ENCODE data around the gene PCNA. TPM values are rescaled to one million over a fixed set of nuclear protein-coding genes. Genes with fewer than 3 reads are reported as not detected.

The PCNA gene
- polyA plus RNA-seq, 3 donors from 2014 or later, result 63.3 to 86.5 (median 76.4) TPM

DNA sequence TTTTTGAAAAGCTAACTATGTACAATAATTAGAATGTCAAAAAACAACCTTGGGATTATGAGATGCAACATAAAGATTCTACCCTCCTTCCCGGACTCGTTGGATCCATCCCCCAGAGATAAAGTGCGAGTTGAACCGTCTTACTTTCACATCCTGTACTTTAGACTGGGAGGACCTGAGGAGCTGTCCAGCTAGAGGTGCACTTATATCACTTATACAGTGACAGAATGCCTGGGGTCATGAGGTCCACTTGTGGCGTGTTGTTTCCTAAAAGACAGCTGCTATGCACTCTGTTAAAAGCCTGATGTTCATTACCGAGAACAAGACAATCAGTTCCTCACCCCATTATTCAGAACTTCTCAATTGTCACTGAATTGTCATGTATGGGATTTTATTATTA is 9.1 kb upstream of the PCNA start:
- peaks cover 36 to 39% of the 10 kb centered on the region in 2 donors for H3K4me1 Mint-ChIP-seq
- peak overlapping the region; percentile 18 to 94 (median 90) for H3K4me3 Mint-ChIP-seq
- H3K36me3 Mint-ChIP-seq, result no peaks in the 10 kb centered on the region
- peak overlapping the region; percentile 17 to 95 (median 91) for H3K27ac Mint-ChIP-seq
- no peak for DNase-seq
- H3K9me3 Mint-ChIP-seq, result no peaks in the 10 kb centered on the region
- peaks cover 1 to 6% (median 5%) of the 10 kb centered on the region in 3 donors for H3K27me3 Mint-ChIP-seq (ENCODE audit: low read depth in 3 of 3)

DNA sequence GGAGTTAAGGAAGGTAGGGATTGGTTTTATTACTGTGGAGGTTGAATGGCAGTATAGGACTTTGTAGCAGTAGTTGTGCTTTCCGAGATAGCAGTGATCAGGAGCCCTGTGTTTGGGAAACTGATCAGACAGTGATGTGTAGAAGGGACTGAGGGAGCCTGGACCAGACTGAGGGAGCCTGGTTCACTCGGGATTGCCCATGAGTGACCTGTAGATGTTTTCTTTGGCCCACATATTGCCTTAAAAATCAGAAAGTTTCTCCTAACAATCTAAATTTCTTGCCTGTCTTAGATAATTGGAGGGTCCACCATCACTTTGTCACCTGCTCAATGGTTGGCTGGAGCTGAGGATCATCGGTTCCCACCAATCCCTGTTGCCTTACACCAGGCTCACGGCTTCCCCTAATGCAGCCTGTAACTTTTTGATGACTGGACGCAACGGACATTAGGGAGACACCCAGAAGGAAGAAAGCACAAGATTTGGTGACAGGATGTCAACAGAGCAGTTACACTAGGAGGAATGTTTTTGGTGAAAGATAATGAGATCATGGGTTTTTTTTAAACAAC is 8.2 kb upstream of the PCNA start:
- peaks cover 1 to 6% (median 5%) of the 10 kb centered on the region in 3 donors for H3K27me3 Mint-ChIP-seq (ENCODE audit: low read depth in 3 of 3)
- peak overlapping the region; percentile 90 to 97 (median 94) for H3K27ac Mint-ChIP-seq
- peaks cover 36 to 39% of the 10 kb centered on the region in 2 donors for H3K4me1 Mint-ChIP-seq
- no peaks in the 10 kb centered on the region for H3K9me3 Mint-ChIP-seq
- H3K36me3 Mint-ChIP-seq, result no peaks in the 10 kb centered on the region
- H3K4me3 Mint-ChIP-seq, result peak overlapping the region; percentile 89 to 94 (median 91)
- no peak for DNase-seq

- peak overlapping the region; percentile 90 to 97 (median 94) for H3K27ac Mint-ChIP-seq
- no peaks in the 10 kb centered on the region for H3K36me3 Mint-ChIP-seq
- H3K4me1 Mint-ChIP-seq, result peaks cover 36 to 39% of the 10 kb centered on the region in 2 donors
- H3K4me3 Mint-ChIP-seq, result peak overlapping the region; percentile 89 to 94 (median 91)
- no peaks in the 10 kb centered on the region for H3K9me3 Mint-ChIP-seq
- peaks cover 1 to 6% (median 5%) of the 10 kb centered on the region in 3 donors for H3K27me3 Mint-ChIP-seq (ENCODE audit: low read depth in 3 of 3)
- peak; percentile 64 to 70 (median 69) for DNase-seq
Observed at GRCh38 chr20:5127204-5127858, 7.6 kb upstream of the PCNA start.

DNA sequence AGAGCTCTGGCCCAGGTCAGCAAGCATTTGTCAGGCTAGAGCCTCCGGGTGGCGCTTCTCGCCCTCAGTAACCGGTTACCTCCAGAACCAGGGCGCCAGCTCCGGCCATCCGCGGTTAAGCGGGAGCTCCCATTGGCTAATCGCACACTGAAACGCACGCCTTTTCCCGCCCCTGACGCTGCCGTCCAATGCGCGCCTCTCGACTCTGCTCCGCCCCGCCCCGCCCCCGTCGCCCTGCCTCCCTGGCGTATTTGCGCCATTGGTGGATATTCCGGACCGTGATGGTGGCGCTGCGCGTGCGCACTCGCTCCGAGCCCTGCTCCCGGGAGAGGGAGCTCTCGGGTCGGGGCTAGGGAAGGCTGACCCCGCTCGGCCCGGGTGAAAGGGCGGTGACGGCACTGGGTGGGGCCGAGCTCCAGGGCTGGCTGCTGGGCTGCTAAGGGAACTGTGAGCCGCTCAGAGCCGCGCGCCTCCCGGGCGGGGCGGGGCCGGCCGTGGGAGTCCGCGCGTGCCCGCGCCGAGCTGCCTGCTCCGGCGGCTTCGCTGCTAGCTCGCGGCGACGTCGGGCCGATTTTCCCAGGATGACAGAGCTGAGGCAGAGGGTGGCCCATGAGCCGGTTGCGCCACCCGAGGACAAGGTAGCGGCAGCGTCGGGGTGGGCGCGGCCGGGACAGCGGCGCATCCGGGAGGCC is 6.9 kb upstream of the PCNA start, which contains the start of gene CDS2:
Gene CDS2, plus strand, starts transcription at position 497 of the 692 bp plus-strand sequence. Its CDS starts 85 bp downstream, at position 582.
- no peaks in the 10 kb centered on the region for H3K9me3 Mint-ChIP-seq

DNA sequence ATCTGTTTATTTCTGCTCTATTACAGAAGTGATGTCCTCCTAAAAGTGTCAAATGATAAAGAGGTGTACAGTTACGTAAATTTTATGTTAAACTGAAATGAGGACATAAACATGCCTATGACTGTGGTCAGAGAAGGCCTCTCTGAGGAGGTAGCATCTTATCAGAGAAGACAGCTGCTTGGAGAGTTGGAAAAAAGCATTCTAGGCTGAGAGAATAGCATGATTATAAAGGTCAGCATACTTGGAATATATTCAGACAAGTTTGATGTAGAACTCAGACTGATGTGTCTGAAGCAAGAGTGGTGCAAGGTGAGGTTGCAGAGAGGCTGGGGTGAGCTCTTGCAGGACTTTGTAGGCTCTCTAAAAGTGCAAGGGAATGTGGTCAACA is 3.1 kb upstream of the PCNA start:
- no peaks in the 10 kb centered on the region for H3K9me3 Mint-ChIP-seq
- H3K4me1 Mint-ChIP-seq, result peaks cover 43 to 51% of the 10 kb centered on the region in 2 donors
- H3K36me3 Mint-ChIP-seq, result no peaks in the 10 kb centered on the region
- no peak overlapping the region for H3K4me3 Mint-ChIP-seq
- DNase-seq, result no peak
- H3K27ac Mint-ChIP-seq, result no peak overlapping the region
- H3K27me3 Mint-ChIP-seq (ENCODE audit: low read depth in 3 of 3), result peaks cover 1 to 16% (median 9%) of the 10 kb centered on the region in 3 donors

More for the DNA sequence above, 6.9 kb upstream of the PCNA start, which contains the start of gene CDS2:
- DNase-seq, result peak; percentile 99
- Mint-ChIP-seq H3K27me3 (ENCODE audit: low read depth in 3 of 3) (peaks cover 1 to 6% (median 5%) of the 10 kb centered on the region in 3 donors), H3K36me3 (no peaks in the 10 kb centered on the region), H3K4me3 (peak within 1 kb of the TSS; percentile 89 to 94 (median 91)), H3K4me1 (peaks cover 36 to 38% of the 10 kb centered on the region in 2 donors), H3K27ac (peak within 1 kb of the TSS; percentile 92 to 97 (median 94))

DNA sequence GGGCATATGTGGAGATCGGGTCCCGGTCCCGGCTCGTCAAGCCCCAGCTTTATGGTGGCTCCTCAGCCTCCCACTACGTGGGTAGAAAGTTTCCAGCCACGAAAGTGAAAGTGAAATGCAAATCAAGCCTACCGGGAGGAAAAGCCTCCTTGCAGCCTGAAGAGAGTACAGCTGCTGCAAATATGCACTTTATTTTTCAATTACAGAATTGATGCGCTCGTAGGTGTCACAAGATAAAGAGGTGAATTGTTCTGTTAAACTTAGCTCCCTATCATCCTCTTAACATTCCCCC is 373 bp upstream of the PCNA start:
- peaks cover 4 to 8% (median 6%) of the 10 kb centered on the region in 3 donors for H3K36me3 Mint-ChIP-seq
- peaks cover 0 to 12% (median 3%) of the 10 kb centered on the region in 3 donors for H3K27me3 Mint-ChIP-seq (ENCODE audit: low read depth in 3 of 3)
- no peaks in the 10 kb centered on the region for H3K9me3 Mint-ChIP-seq
- H3K27ac Mint-ChIP-seq, result peak overlapping the region; percentile 93 to 97 (median 96)
- H3K4me3 Mint-ChIP-seq, result peak overlapping the region; percentile 92 to 97 (median 94)
- no peak for DNase-seq
- H3K4me1 Mint-ChIP-seq, result peaks cover 27 to 39% of the 10 kb centered on the region in 2 donors

DNA sequence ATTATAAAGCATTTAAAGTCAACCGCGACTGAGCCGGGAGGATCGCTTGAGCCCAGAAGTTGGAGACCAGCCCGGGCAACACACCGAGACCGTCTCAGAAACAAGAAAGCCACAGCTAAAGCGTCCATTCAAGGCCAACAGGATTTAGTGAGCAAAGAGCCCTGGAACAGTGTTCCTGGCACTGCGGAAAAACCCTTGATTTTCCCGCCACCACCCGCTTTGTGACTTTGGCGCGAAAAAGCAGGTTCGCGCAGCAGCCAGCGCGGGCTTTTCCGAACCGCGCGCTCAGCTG is 669 bp downstream of the PCNA start:
- H3K4me1 Mint-ChIP-seq, result peaks cover 25 to 38% of the 10 kb centered on the region in 2 donors
- no peaks in the 10 kb centered on the region for H3K9me3 Mint-ChIP-seq
- peaks cover 4 to 13% (median 12%) of the 10 kb centered on the region in 3 donors for H3K36me3 Mint-ChIP-seq
- peak overlapping the region; percentile 80 to 97 (median 90) for H3K27ac Mint-ChIP-seq
- H3K4me3 Mint-ChIP-seq, result peak overlapping the region; percentile 92 to 97 (median 94)
- H3K27me3 Mint-ChIP-seq (ENCODE audit: low read depth in 3 of 3), result peaks cover 0 to 13% (median 3%) of the 10 kb centered on the region in 3 donors
- no peak for DNase-seq

GRCh38 chr20:5118220-5119142 is 1.3 kb downstream of the PCNA start:
- DNase-seq, result no peak
- Mint-ChIP-seq H3K4me1 (peaks cover 28 to 42% of the 10 kb centered on the region in 2 donors), H3K27ac (peak overlapping the region; percentile 80 to 97 (median 90)), H3K4me3 (peak overlapping the region; percentile 92 to 97 (median 94)), H3K9me3 (no peaks in the 10 kb centered on the region), H3K27me3 (ENCODE audit: low read depth in 3 of 3) (peaks cover 0 to 13% (median 6%) of the 10 kb centered on the region in 3 donors), H3K36me3 (peaks cover 4 to 13% (median 12%) of the 10 kb centered on the region in 3 donors)

- Mint-ChIP-seq H3K27me3 (ENCODE audit: low read depth in 3 of 3) (peaks cover 2 to 20% (median 19%) of the 10 kb centered on the region in 3 donors), H3K27ac (no peak overlapping the region), H3K9me3 (no peaks in the 10 kb centered on the region), H3K4me3 (no peak overlapping the region), H3K4me1 (peaks cover 41 to 55% of the 10 kb centered on the region in 2 donors), H3K36me3 (peaks cover 4 to 13% (median 12%) of the 10 kb centered on the region in 3 donors)
- no peak for DNase-seq
Observed at GRCh38 chr20:5116875-5117274, 2.9 kb downstream of the PCNA start.

GRCh38 chr20:5114403-5114802 is 5.4 kb downstream of the PCNA start:
- Mint-ChIP-seq H3K4me1 (peaks cover 33 to 39% of the 10 kb centered on the region in 2 donors), H3K4me3 (peak overlapping the region in 3 of 5 donors; percentile 18 to 60 (median 41)), H3K9me3 (no peaks in the 10 kb centered on the region), H3K27me3 (ENCODE audit: low read depth in 3 of 3) (peaks cover 2 to 16% (median 11%) of the 10 kb centered on the region in 3 donors), H3K27ac (peak overlapping the region; percentile 73 to 98 (median 90)), H3K36me3 (peaks cover 4 to 16% (median 13%) of the 10 kb centered on the region in 3 donors)
- no peak for DNase-seq

DNA sequence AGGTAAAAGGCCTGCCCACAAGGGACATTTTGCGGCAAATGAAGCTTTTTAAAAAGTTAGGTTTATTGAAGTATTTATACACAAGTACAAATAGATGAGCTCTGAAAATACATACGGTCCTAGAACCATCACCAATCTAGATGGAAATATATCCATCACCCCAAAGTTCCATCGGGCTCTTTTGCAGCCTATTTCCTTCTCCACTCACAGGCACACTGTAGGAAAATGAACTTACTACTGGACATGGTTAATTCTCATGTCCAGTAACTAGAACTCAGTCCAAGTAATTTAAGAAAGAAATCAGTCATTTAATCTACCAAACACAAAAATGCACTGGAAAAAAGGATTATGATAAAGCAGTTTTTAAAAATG is 6.2 kb downstream of the PCNA start:
- Mint-ChIP-seq H3K9me3 (no peaks in the 10 kb centered on the region), H3K4me3 (peak overlapping the region; percentile 90 to 97 (median 95)), H3K27ac (peak overlapping the region; percentile 95 to 98 (median 98)), H3K36me3 (peaks cover 4 to 23% (median 14%) of the 10 kb centered on the region in 3 donors), H3K27me3 (ENCODE audit: low read depth in 3 of 3) (peaks cover 2 to 16% (median 8%) of the 10 kb centered on the region in 3 donors), H3K4me1 (peaks cover 27 to 33% of the 10 kb centered on the region in 2 donors)
- DNase-seq, result no peak

DNA sequence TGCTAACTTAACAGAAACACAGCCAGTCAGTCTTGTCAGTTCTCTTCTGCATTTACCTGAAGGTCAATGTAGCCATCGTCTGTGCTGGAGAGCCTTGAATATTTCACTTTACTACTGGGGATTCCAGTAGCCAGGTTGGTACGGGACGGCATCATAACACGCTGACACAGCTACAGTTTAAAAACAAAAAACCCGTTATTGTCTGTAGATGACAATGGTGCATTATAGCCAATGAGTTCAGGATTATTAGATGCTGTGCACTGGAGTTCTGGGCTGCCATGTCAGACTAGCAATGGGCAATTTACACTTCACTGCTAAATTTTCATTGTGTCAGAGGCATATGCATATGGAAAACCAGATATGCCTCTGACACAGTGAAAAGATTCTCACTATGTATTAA is 10.5 kb downstream of the PCNA start:
- Mint-ChIP-seq H3K27ac (peak overlapping the region in 2 of 6 donors; percentile 17 to 49), H3K4me1 (peaks cover 18 to 19% of the 10 kb centered on the region in 2 donors), H3K36me3 (peaks cover 4 to 20% (median 10%) of the 10 kb centered on the region in 3 donors), H3K4me3 (no peak overlapping the region), H3K27me3 (ENCODE audit: low read depth in 3 of 3) (peaks cover 3 to 16% (median 7%) of the 10 kb centered on the region in 3 donors), H3K9me3 (no peaks in the 10 kb centered on the region)
- DNase-seq, result no peak

GRCh38 chr20:5104479-5104878 is 15.3 kb downstream of the PCNA start:
- H3K27me3 Mint-ChIP-seq (ENCODE audit: low read depth in 3 of 3), result peaks cover 0 to 1% (median 0%) of the 10 kb centered on the region in 3 donors
- no peak for DNase-seq
- H3K27ac Mint-ChIP-seq, result peak overlapping the region in 1 of 6 donors; percentile 36
- H3K9me3 Mint-ChIP-seq, result no peaks in the 10 kb centered on the region
- H3K4me1 Mint-ChIP-seq, result peaks cover 6 to 18% of the 10 kb centered on the region in 2 donors
- H3K4me3 Mint-ChIP-seq, result no peak overlapping the region
- peaks cover 22 to 50% (median 23%) of the 10 kb centered on the region in 3 donors for H3K36me3 Mint-ChIP-seq

Measured in immature natural killer cell (primary cell).